Prostate gland (tissue), 2 donors: ENCODE data around the gene ASIC2. TPM values are rescaled to one million over a fixed set of nuclear protein-coding genes. Genes with fewer than 3 reads are reported as not detected.

ENCODE experiments used
- DNase-seq: peaks from one replicate; pipeline ENCODE4 v3.0.0-alpha.2; 2019; ENCODE audit warnings: low spot score
- H3K27ac ChIP-seq, 2 donors: fragments of 200-600 bp; sonication (generic); 2 replicates each; pipeline ENCODE4 v1.5.1; 2017 to 2019
- H3K27me3 ChIP-seq: fragments of 200-600 bp; sonication (generic); replicated peaks from 2 replicates; pipeline ENCODE4 v1.5.1; 2019; ENCODE audit not compliant: insufficient read depth
- H3K36me3 ChIP-seq, 2 donors: fragments of 200-600 bp; sonication (generic); 1 replicate in 1 of 2; 2 replicates in 1 of 2; pipeline versions ENCODE4 v1.5.1 to v1.8.1; 2017 to 2019
- H3K4me1 ChIP-seq: fragments of 200-600 bp; sonication (generic); replicated peaks from 2 replicates; pipeline ENCODE4 v1.5.1; 2019
- H3K4me3 ChIP-seq, 2 donors: fragments of 200-600 bp; sonication (generic); 2 replicates each; pipeline ENCODE4 v1.5.1; 2017 to 2019
- H3K9me3 ChIP-seq: fragments of 200-600 bp; sonication (generic); 2 replicates; pipeline ENCODE4 v1.5.1; 2017
- CTCF ChIP-seq, 4 experiments: fragments of 200-600 bp in 2 of 4; fragments of 450-650 bp in 2 of 4; sonication (generic) in 2 of 4; IDR thresholded peaks; 1 replicate in 3 of 4; 2 replicates in 1 of 4; pipeline ENCODE4 v1.5.1; 2016 to 2019; ENCODE audit warnings: antibody characterized with exemption in 4 of 4, mild to moderate bottlenecking in 2 of 4, moderate library complexity in 2 of 4
- POLR2A ChIP-seq: fragments of 450-650 bp; IDR thresholded peaks from one replicate; pipeline ENCODE4 v1.6.1; 2016; ENCODE audit warnings: antibody characterized with exemption, mild to moderate bottlenecking
- POLR2AphosphoS5 ChIP-seq: sonication (generic); formaldehyde crosslinking; IDR thresholded peaks from one replicate; pipeline ENCODE4 v1.6.1; 2017; ENCODE audit warnings: antibody characterized with exemption
- WGBS: methylation state at CpG from one replicate; pipeline ENCODE4 v1.1.5; 2018; 5-methylcytosine and 5-hydroxymethylcytosine counted together
- intact Hi-C: fragments of 100-400 bp; cut with DNase I; formaldehyde crosslinking; loops from one replicate; pipeline ENCODE4 v1.14.2; 2022
- total RNA-seq, 2 donors: library from RNA; depleted of rRNA; stranded (reverse); fragments of >200 nt; gene quantifications; one replicate each; pipeline ENCODE4 v1.1.0, GENCODE V29; 2016

ASIC2 gene
- total RNA-seq, 2 donors from 2014 or later: 3.2 TPM; not detected in 1

GRCh38 chr17:32964541-32964940 is 328.6 kb downstream of the ASIC2 start:
- H3K4me3 ChIP-seq: no peak overlapping the region
- DNase-seq: no peak
- no peaks in the 10 kb centered on the region for H3K4me1 ChIP-seq
- no peaks in the 10 kb centered on the region for H3K9me3 ChIP-seq
- no peak overlapping the region for H3K27ac ChIP-seq
- H3K36me3 ChIP-seq: no peaks in the 10 kb centered on the region
- TF ChIP-seq POLR2AphosphoS5 (no peak), POLR2A (no peak), CTCF (IDR thresholded peaks at IDR 0.05) (no peak)
- H3K27me3 ChIP-seq: no peaks in the 10 kb centered on the region
- WGBS: 87% methylated on average over 11 of the region's 11 CpGs
- intact Hi-C loops: no loop called here
